Femur (tissue), 1 donor: Measurements from ENCODE around the gene TRIM29.
A peak's percentile ranks its signal among the peaks of the same experiment; 100 is the strongest.
"Not testable (repeated sequence)": the region's sequence is repeated elsewhere in the genome, so short reads cannot be mapped to it uniquely, and the experiment has no call there.

Experiments used
- DNase-seq: peaks from one replicate; pipeline ENCODE4 v3.0.0-alpha.2; 2017

Gene TRIM29

DNA sequence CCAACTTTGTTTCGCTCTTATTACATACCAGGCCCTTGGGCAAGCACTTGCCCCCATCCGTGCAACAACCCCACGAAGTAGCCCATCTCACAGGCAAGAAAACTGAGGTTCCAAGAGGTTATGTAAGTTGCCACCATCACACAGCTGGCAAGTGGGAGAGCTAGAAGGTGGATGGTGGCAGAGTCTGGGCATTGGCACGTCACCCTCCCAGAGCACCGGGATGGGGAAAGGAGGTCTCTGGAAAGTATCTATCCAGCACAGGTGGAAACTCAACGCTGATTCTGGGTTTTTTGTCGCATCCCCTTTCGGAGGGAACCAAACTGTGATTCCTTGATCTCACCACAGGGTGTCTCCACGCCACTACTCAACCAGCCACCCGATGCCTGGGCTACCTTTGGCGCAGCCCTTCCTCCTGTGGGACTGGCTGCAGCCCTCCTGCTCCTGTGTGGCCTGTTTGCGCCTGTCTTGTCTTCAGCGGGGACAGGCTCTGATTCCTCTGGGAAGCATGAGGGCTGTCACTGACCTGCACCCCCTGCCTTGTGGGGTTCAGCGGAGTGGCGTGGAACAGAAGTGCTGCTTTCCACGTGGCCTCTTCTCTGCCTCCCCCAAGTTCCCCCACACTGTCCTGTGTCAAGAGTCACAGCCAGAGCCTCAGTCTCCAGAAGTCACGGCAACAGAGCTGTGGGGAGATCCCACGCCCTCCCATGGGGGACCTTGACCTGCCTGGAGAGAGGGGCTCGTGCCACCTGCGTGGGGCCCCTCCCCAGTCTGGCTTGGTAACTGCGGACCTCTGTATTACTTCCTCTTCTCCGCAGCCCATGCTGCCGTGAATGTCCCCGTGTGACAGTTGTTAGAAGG, 34.4 kb upstream of the TRIM29 start:
- DNase-seq, result peak; percentile 85

GRCh38 chr11:120170741-120171261, 32.9 kb upstream of the TRIM29 start:
- DNase-seq, result no peak

- peak; percentile 29 for DNase-seq
These were observed 32.2 kb upstream of the TRIM29 start for GRCh38 chr11:120169981-120170698.

GRCh38 chr11:120168960-120169681, 31.2 kb upstream of the TRIM29 start:
- DNase-seq, result peak; percentile 87

DNA sequence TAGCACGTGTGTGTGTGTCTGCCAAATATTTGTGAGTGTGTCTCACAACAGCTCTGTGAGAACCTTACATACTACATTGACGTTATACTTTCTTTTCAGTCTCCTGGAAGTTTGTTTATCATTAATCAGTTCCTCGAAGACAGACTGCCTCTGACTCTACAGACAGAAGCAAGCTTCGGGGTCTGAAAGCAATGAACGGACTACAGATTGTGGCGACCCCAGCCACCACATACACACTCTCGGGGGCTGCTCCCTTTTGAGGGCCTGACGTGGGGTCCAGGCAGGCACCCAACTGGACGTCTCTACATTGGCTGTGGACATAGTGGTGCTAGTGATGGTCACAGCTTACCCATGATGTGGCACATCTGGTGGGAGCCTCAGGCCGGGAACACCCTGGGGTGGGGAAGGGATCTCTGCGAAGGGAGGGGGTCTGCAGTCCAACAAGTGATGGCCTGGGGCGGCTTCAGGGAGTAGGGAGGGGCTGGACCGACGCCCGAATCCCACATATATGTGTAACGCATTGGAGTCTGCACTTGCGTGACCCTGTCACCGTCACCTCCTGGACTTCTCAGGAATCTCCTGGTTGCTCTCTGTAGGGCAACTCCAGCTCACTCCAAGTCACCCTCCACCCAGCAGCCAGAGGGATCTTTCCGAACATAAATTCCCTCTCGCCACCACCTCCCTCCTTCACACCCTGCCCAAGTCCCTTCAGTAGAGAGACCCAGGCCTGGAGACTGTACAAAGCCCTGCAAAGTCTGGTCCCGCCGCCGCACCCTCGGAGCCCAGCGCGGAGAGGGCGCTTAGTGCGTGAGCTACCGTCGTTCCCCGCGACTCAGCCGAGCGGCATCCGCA, 30.4 kb upstream of the TRIM29 start:
- peak; percentile 24 for DNase-seq

- DNase-seq, result peak; percentile 19
These were observed 29.7 kb upstream of the TRIM29 start for GRCh38 chr11:120167659-120168058.

DNA sequence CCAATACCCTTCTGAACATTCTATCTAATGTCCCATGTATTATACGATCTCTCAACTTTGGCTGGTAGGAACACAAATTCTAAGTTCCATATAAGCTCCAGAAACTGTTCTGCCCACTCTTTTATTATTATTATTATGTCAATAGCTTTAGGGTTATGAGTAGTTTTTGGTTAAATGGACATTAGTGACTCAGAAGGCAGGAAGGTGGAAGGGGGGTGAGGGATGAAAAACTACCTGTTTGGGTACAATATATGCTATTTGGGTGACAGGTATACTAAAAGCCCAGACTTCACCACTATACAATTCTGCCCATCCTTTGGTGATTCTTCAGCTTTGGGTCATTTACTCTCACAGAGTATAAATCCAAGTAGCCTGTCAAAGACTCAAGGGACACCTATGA, 22.5 kb upstream of the TRIM29 start:
- no peak for DNase-seq

DNA sequence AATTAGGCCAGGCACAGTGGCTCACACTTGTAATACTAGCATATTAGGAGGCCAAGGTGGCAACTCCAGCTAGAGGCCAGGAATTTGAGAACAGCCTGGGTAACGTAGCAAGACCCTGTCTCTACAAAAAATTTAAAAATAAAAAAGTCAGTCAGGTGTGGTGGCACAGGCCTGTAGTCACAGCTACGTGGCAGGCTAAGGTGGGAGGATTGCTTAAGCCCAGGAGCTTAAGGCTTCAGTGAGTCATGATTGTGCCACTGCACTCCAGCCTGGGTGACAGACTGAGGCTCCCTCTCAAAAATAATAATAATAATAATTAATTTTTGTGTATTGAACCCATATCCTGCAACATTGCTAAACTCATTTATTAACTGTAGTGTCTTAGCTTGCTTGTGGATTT, 15.3 kb upstream of the TRIM29 start:
- DNase-seq, result no peak

DNA sequence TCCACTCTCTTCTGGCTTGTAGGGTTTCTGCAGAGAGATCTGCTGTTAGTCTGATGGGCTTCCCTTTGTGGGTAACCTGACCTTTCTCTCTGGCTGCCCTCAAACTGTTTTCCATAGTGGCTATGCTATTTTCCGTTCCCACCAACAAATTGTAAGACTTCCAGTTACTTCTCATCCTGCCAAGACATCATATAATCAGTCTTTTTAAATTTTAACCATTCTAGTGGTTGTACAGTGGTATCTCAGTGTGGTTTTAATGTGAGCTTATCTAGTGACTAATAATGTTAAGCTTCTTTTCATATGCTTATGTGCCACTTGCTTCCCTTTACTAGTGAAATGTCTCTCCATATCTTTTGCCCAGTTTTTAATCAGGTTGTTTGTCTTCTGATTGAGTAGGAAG, 13.6 kb upstream of the TRIM29 start:
- no peak for DNase-seq

- DNase-seq, result no peak
These were observed 11.3 kb upstream of the TRIM29 start for GRCh38 chr11:120149246-120149645.

DNA sequence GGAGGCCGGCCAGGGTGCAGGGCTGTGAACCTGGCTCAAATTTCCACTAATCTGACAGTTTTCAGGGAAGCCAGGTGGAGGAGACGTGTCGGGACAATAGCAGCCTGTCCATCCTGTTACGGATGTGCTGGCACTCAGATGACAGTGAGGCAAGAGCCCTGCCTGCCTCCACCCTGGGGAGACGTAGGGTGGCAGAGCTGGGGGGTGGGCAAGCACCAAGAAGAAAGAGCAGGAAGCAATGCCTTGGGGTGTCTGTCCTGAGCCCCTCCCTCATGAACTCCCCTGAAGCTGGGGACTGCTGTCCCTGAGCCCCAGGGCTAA, 10.0 kb upstream of the TRIM29 start:
- DNase-seq, result no peak

- no peak for DNase-seq
These were observed 9.4 kb upstream of the TRIM29 start for GRCh38 chr11:120147094-120147949.

DNA sequence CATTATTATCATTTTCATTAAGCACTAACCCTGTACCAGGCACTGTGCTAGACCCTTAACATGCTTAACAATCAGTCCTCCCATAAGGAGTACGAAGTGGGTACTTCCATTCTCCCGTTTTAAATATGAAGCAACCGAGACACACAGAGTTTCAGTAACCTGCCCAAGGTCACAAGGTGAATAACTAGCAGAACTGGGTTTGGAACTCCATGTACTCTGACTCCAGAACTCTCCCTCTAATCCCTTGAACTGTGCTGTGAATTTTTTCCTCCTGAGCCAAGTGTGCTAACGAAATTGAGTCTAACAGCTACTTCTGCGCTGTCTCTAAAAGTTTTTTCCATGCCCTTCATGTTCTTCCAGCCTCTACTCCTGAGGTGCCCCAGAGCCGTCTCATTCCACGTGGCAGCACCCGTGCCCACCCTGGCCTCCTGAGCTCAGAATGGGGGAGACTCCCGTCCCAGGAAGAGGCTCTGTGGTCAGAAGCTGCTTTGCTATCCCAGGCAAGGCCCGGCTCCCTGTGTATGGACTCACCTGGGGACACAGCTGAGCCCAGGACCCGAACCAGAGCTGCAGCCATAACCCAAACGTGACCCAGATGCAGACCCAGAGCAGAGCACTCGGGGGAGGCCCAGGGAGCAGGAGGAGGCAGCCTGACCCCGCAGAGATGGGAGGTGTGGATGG, 8.6 kb upstream of the TRIM29 start:
- DNase-seq, result no peak

DNA sequence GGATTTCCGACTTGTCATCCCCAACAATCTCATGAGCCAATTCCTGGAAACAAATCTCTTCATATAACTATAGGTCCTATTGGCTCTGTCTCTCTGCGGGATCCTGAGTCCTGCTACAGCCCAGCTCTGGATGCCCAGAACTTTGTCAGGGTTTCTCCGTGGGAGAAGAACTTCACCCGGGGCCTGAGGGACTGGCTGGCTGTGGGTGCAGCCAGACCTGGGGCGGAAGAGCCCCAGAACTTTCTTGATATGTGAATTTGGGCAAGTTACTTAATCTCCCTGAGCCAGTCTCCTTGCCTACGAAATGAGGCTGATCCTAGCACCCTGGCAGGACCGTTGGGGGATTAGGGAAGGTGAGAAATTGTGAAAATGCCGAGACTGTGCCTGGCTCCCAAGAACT, 6.6 kb upstream of the TRIM29 start:
- no peak for DNase-seq

DNA sequence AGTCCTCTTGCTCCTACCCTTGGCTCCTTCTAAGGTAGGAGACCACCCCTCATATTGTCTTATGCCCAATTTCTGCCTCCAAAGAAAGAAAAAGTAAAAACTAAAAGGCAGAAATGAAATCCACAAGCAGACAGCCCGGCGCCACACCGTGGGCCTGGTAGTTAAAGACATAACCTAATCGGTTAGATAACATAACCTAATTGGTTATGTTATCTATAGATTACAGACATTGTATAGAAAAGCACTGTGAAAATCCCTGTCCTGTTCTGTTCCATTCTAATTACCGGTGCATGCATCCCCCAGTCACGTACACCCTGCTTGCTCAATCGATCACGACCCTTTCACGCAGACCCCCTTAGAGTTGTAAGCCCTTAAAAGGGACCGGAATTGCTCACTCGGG, 5.6 kb upstream of the TRIM29 start:
- DNase-seq, result not testable (repeated sequence)

DNA sequence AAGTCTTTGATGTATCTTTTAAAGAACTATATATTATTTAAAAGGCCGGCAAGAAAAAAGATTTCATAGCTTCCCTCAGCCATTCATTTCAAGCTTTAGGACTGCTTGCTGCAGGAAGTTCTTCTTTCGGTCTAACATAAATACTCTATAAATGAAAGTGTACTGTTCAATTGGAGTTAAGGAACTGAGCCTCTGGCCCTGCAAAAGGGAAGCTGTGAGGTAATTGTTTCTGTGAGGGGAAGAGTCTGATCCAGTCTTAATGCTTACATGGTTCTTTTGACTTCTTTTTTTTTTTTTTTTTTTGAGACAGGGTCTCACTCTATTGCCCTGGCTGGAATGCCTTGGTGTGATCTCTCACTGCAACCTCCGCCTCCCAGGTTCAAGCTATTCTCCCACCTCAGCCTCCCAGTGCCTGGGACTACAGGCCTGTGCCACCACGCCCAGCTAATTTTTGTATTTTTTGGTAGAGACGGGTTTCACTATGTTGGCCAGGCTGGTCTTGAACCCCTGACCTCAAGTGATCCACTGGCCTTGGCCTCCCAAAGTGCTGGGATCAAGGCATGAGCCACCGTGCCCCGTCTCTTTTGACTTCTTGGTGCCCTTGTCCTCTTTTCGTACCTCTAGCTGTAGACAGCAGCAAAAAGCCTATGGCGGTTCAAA, 4.7 kb upstream of the TRIM29 start:
- DNase-seq, result no peak

GRCh38 chr11:120141768-120142423, 4.0 kb upstream of the TRIM29 start:
- no peak for DNase-seq

DNA sequence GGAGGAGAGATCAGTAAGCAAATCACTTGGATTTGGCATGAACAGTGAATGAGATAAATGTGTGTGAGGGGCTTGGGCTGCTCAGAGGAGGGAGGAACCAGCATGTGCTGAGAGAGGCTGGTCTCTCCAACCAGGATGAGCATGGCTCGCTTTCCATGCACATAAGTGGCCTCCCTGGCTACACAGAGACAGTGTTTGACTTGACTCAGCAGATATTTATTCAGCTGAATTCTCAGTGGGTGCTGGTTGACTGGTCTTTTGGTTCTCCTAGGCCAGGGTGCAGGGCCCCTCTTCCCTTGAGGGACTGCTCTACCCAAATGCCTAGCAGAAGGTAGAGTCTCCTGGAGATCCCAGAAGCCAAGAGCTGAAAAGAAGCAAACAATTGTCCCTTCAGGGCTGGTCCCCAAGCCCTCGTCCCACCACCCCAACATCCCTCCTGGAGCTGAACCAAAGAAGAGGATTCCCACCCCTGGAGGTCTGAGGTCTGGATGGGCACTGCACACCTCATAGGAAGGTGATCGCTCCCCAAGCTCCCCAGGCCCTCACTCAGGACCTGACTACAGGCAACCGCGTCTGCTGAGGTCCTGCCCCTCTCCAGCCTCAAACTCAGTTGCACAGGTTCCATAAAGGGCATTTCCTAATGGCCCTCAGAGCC, 3.3 kb upstream of the TRIM29 start:
- DNase-seq, result no peak
